Activated naive CD4-positive, alpha-beta T cell treated with anti-CD3 and anti-CD28 coated beads, Interleukin-2, amount 10 ng/mL, durations not matched to agents 5 hours and 36 hours (primary cell): ENCODE measurements around the gene DDX5. TPM values are rescaled to one million over a fixed set of nuclear protein-coding genes. Genes with fewer than 3 reads are reported as not detected.
A peak's percentile ranks its signal among the peaks of the same experiment; 100 is the strongest.

Source experiments
- microRNA-seq: library from miRNA; unstranded; fragments of <30 nt; microRNA quantifications from one replicate; pipeline ENCODE4 v1.2.0, GENCODE V29; 2022; ENCODE audit warnings: borderline microRNAs expressed, borderline replicate concordance
- total RNA-seq, 2 experiments: library from RNA; stranded (reverse); gene quantifications; one replicate each; pipeline ENCODE4 v1.2.3, GENCODE V29; 2021

Gene DDX5
- 100 to 1,000 TPM; 794 to 797 TPM for total RNA-seq

GRCh38 chr17:64506201-64506575, at the start of gene DDX5:
Gene DDX5, minus strand, starts transcription at chr17:64506289. Its CDS starts 170 bp downstream, at chr17:64506119.

GRCh38 chr17:64506576-64507412, 705 bp upstream of the DDX5 start, which contains the start of gene CEP95:
Gene CEP95, plus strand, starts transcription at chr17:64506977. Its CDS starts 121 bp downstream, at chr17:64507098.

DNA sequence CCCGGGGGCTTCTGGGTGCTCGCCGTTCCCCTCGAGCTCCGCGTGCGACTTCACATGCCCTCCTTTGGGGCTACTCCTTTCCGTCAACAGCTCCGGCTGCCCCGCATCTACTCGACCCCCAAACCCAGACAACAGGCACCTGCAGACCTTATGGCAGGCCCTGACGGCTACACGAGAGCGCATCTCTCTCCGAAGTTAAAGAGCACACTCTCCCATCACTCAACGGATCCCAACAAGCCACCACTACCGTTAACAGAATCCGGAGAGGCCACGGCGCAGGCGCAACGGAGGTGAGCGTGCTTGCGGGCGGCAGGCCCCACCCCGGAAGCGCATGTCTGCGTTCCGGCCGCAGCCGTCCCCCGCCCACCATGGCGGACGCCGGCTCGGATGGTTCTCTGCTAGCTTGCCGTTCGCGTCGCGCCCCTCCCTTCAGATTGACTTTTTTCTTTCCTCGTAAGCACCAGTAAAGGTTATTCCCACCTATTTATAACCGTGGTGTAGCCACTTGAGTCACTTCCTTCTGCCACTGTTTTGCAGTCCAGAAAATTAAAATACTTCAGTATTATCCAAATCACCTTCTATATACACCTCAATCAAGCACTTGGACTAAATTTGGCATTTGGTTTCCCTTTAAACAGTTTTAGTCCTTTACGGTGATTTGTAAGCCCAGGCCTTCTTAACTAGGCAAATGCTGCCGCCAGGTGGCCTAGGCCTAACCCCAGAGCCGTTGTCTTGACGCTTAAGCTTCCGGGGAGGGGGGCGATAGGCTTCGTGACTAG, 9.1 kb downstream of the DDX5 start, which contains the start of gene POLG2:
Gene POLG2, minus strand, starts transcription at position 269 of the 779 bp plus-strand sequence. Its CDS starts 86 bp downstream, at position 183.

DNA sequence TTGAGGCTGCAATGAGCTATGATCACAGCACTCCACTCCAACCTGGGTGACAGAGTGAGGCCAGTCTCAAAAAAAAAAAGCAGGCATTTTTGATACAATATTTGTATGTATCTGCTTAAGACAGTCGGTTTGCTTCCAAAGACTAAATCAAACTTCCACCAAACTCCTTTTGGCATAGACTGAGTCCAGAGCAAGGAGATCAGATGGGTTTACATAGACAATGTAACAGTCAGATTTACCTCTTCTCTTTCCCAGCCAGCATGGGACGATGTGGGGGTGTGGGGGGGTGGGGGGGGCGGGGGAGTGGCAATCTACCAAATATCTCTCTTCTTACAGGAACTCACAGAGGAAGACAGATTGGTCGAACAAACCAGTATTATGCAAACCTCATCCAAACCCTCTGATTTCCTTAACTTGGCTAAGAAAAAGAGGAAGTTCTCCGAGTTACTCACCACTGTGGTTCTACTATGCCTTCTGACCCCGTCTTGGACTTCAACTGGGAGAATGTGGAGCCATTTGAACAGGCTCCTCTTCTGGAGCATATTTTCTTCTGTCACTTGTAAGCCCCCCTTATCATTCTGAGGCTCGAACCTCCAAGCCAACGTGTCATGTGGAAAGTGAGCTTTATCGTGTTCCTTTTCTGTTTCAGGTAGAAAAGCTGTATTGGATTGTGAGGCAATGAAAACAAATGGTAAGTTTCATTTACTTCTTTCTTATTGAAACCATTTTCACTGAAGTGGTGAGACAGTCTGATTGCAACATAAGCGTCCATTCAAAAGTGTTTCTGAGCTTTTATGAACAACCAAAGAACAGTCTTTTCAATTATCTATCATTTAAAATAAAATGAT, 57.2 kb downstream of the DDX5 start, which contains the start of gene MILR1:
Gene MILR1, plus strand, starts transcription at position 451 of the 848 bp plus-strand sequence. Its CDS starts 54 bp downstream, at position 505.

Small RNA genes lying within 50 kb of the gene (microRNA-seq; reads per million reads assigned to microRNA genes)
- 6.3 reads per million, percentile 34 among the genes with 10 or more reads in this experiment for gene MIR3064
- gene MIR5047: not detected

Other genes starting within 250 kb of the DDX5 start
- 10 to 100 TPM; 12.0 to 12.6 TPM for gene TEX2, start 243.0 kb downstream of the DDX5 start, total RNA-seq
- gene PECAM1, start 115.4 kb downstream of the DDX5 start, total RNA-seq: 10 to 100 TPM; 31.5 to 36.4 TPM
- gene MILR1, start 57.2 kb downstream of the DDX5 start, total RNA-seq: not detected
- 10 to 100 TPM; 31.0 to 32.3 TPM for gene POLG2, start 9.2 kb downstream of the DDX5 start, total RNA-seq
- 10 to 100 TPM; 49.3 to 53.1 TPM for gene CEP95, start 688 bp upstream of the DDX5 start, total RNA-seq
- 10 to 100 TPM; 12.3 TPM for gene SMURF2, start 156.0 kb upstream of the DDX5 start, total RNA-seq